Pancreas (tissue), 10 donors: ENCODE results near the gene SDCBP2. TPM values are rescaled to one million over a fixed set of nuclear protein-coding genes. Genes with fewer than 3 reads are reported as not detected.

ENCODE experiments used
- ATAC-seq, 4 donors: fragments of 200-7000 bp; cut with Tn5 transposase; one replicate each; pipeline versions ENCODE4 v1.8.0 to v1.9.1; 2020; ENCODE audit warnings: mild to moderate bottlenecking in 4 of 4, moderate library complexity in 4 of 4
- DNase-seq, 6 donors: peaks; one replicate each; pipeline ENCODE4 v3.0.0-alpha.2; 2020
- FAIRE-seq: peaks from 2 replicates; lab custom pipeline; 2012; peaks lifted over from hg19 to GRCh38; lab: Jason Lieb, UNC
- H3K27ac ChIP-seq, 4 donors: fragments of 200-600 bp; sonication (generic); 1 replicate in 3 of 4; 2 replicates in 1 of 4; pipeline versions ENCODE4 v1.5.0 to v1.8.0; 2020
- H3K27me3 ChIP-seq, 4 donors: fragments of 200-600 bp; one replicate each; pipeline ENCODE4 v1.8.0; 2021
- H3K36me3 ChIP-seq, 3 donors: fragments of 200-600 bp; sonication (generic) in 1 of 3; one replicate each; pipeline versions ENCODE4 v1.5.0 to v1.8.0; 2020 to 2021
- H3K4me1 ChIP-seq, 3 donors: fragments of 200-600 bp; one replicate each; pipeline ENCODE4 v1.8.0; 2021
- H3K4me3 ChIP-seq, 4 donors: fragments of 200-600 bp; sonication (generic) in 2 of 4; one replicate each; pipeline versions ENCODE4 v1.5.0 to v1.8.0; 2020 to 2021
- H3K9me3 ChIP-seq, 4 donors: fragments of 200-600 bp; one replicate each; pipeline ENCODE4 v1.8.0; 2021
- WGBS, 2 donors: extraction: QIAGEN DNeasy Blood & Tissue Kit; methylation state at CpG; one replicate each; pipeline ENCODE4 v1.1.7; 2013; 5-methylcytosine and 5-hydroxymethylcytosine counted together
- intact Hi-C, 3 donors: fragments of 100-400 bp; cut with DNase I; formaldehyde crosslinking; loops; one replicate each; pipeline versions ENCODE4 v1.11.1 to v1.14.2; 2022
- polyA plus RNA-seq, 2 donors: library from polyadenylated mRNA; stranded (reverse); fragments of 200-250 nt; gene quantifications; one replicate each; pipeline ENCODE4 v1.2.3, GENCODE V29; 2013
- total RNA-seq, 6 donors: library from RNA; stranded (reverse); fragmentation: NEBNext Ultra II Directional in 4 of 6; extraction: Animal tissue kit (Norgen Biotek cat#: 25700) in 4 of 6; gene quantifications; one replicate each; pipeline versions ENCODE4 v1.2.1 to v1.2.4, GENCODE V29; 2021 to 2023
- TF ChIP-seq, protein P1 (sequence below), 4 donors: fragments of 200-600 bp; sonication (generic) in 3 of 4; IDR thresholded peaks; one replicate each; pipeline versions ENCODE4 v1.5.0 to v1.8.0; 2021; ENCODE audit warnings: antibody characterized with exemption in 4 of 4
- donor health status: healthy with polysubstance abuse.
- donor health status: DM: no; HTN: no; CAD: no; lungs with moderate emphysema.
- donor health status: DM: no; HTN: no; CAD: no.
- donor health status: control.
- donor health status: control.
- donor health status: Bipolar disorder and iron deficiency.
- donor health status: DM: yes; HTN: yes; CAD: no.
- donor health status: DM: no; HTN: no; CAD: no.
- donor health status: DM: no; HTN: no; CAD: no.
- donor health status: DM: yes; HTN: yes; CAD: no.

The SDCBP2 gene
- total and polyA plus RNA-seq, 8 donors: 4.7 to 23.8 (median 12.0) TPM

DNA sequence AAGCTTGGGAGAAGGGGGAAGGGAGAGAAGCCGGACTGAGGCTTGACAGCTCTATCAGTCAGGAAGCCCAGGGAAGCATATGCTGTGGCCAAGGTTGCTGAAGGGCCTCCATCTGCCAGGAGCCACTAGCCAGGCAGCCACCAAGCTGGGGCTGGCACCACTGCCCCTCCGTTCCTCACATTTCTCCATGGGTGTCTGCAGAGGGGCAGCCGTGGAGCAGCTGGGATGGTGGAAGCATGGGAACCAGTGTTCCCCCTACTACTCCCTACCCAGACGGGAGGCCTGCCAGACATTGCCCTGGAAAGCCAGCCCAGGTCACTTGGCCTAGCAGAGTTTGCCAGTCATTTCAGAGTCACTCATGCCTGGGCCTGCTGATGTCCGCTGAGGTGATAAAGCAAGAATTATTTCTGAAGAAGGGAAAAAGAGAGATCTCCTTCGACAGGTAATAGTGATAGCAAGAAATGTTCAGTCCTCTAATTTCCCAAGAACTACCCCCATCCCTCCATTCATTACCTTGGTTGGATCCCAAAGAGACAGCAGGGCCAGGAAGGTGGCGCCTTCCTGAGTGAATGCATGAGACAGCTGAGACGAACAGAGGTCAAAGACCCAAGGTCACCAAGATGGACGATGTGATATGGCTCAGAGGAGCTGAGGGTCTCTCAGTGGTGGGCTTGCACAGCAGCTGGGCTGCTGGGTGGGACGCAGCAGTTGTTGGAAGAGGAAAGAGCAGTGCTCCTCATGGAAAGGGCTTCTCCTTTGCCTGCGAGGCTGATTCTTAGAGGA, 41.0 kb downstream of the SDCBP2 start:
- Histone ChIP-seq H3K27me3 (no peaks in the 10 kb centered on the region), H3K27ac (no peak overlapping the region), H3K36me3 (no peaks in the 10 kb centered on the region), H3K4me3 (no peak overlapping the region), H3K4me1 (no peaks in the 10 kb centered on the region), H3K9me3 (no peaks in the 10 kb centered on the region)
- ATAC-seq (no peak), FAIRE-seq (no peak), DNase-seq (no peak)
- intact Hi-C loops: no loop called here
- TF ChIP-seq, protein P1, sequence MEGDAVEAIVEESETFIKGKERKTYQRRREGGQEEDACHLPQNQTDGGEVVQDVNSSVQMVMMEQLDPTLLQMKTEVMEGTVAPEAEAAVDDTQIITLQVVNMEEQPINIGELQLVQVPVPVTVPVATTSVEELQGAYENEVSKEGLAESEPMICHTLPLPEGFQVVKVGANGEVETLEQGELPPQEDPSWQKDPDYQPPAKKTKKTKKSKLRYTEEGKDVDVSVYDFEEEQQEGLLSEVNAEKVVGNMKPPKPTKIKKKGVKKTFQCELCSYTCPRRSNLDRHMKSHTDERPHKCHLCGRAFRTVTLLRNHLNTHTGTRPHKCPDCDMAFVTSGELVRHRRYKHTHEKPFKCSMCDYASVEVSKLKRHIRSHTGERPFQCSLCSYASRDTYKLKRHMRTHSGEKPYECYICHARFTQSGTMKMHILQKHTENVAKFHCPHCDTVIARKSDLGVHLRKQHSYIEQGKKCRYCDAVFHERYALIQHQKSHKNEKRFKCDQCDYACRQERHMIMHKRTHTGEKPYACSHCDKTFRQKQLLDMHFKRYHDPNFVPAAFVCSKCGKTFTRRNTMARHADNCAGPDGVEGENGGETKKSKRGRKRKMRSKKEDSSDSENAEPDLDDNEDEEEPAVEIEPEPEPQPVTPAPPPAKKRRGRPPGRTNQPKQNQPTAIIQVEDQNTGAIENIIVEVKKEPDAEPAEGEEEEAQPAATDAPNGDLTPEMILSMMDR (IDR thresholded peaks at IDR 0.05): no peak
- WGBS, 2 donors: 83 to 87% methylated on average over 11 of the region's 11 CpGs

DNA sequence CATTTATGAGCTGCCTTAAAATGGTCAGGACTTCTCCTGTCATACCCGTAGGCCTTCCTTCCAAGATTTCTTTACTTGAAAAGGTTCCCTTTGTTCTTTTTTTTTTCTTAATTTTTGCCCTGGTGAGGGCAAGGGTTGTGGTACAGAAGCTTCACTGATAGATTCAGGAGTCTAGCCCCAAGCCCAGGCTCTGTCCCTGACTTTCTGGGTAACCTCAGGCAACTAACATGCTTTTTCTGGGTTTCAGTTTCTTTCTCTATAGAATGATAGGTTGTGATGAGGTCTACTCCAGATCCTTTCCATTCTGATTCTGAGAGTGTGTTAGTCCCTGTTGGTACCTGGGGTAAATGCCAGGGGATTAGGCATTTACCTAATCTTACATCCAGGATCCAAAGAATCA, 41.6 kb downstream of the SDCBP2 start:
- H3K4me1 ChIP-seq: peaks cover 0 to 2% (median 0%) of the 10 kb centered on the region in 3 donors
- no peak overlapping the region for H3K4me3 ChIP-seq
- intact Hi-C loops: no loop called here
- no peak for ATAC-seq
- WGBS, 2 donors: 78 to 93% methylated on average over 1 of the region's 1 CpG
- FAIRE-seq: no peak
- no peak for DNase-seq
- H3K36me3 ChIP-seq: no peaks in the 10 kb centered on the region
- no peaks in the 10 kb centered on the region for H3K27me3 ChIP-seq
- no peaks in the 10 kb centered on the region for H3K9me3 ChIP-seq
- no peak overlapping the region for H3K27ac ChIP-seq
- TF ChIP-seq, protein P1 (IDR thresholded peaks at IDR 0.05): no peak

DNA sequence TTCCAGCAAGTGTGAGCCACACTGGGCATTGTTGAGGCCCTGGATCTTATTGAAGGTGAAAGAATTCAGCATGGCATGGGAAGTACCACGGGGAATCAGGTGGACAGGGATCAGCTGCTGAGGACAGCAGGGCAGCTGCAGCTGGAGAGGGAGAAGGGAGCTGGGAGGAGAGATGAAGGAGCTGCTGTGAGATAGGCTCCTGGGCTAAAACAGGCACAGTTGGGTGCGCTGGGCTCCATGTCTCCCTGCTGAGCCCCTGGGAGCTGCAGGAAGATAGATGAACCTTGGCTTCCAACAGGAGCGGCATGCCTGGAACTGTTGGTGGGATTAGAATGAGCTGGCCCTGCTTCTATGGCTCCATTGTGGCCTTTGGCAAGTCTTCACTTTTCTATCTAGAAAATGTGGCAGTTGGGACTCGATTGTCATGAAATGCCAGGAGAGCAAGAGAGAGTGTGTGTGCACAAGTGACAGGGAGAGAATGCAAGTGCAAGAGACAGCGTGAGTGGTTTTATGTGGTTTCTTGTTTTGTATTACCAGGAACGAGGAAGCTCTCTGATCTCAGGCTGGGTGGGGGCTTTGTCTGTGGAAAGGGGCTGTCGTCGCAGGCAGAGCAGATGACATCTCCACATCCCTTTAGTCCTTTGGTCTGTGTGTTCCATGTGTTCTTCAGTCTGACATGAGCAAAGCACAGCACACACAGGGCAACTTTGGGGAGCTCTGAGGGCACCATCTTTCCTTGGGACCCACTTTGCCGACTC, 42.5 kb downstream of the SDCBP2 start:
- no peaks in the 10 kb centered on the region for H3K27me3 ChIP-seq
- DNase-seq (no peak), FAIRE-seq (no peak), ATAC-seq (no peak)
- no peaks in the 10 kb centered on the region for H3K9me3 ChIP-seq
- H3K27ac ChIP-seq: no peak overlapping the region
- no peak overlapping the region for H3K4me3 ChIP-seq
- WGBS, 2 donors: 88 to 93% methylated on average over 9 of the region's 9 CpGs
- TF ChIP-seq, protein P1 (IDR thresholded peaks at IDR 0.05): no peak
- H3K36me3 ChIP-seq: no peaks in the 10 kb centered on the region
- intact Hi-C loops: no loop called here
- H3K4me1 ChIP-seq: peaks cover 4 to 10% (median 8%) of the 10 kb centered on the region in 3 donors

DNA sequence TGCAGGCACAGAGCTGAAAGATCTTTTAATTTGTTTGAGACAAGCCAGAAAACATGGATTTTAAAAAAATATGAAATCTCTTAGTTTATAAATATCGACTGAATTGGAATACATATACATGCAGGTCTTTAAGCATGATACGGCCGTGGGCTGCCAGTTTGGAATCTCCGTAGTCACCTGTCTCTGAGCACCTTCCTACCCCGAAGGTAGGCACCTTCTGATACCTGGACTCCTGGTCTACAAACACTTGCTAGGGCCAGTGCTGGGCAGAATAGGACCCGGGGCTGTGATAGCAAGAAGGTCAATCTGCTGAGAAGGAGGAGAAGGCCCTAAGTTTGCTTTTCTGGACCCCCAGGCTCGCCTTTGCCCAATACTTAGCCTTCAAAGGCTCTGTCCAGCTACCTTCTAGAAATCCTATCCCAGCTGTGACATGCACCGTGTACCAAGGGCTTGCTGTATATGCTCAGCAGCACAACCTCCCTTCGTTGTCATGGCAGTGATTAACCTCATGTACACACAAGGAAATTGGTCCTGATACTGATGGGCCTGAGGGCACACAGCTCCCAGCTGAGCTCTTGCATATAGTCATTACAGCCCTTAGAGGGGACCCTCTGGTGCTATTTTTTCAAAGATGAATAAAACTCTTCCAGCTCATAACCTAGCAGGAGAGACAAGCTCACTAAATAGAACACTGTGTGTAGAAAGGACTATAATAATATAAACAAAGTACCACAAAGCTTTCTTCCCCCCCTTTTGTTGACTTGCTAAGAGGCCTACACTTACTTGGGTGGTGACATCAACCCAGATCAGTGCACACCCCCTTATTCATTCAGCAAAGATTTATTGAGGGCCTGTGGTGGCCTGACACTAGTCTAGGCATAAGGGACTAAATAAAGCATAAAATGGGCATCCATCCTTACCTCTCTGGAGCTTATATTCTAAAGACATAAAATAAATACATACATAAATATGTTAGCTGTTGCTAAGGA, 45.1 kb downstream of the SDCBP2 start:
- H3K4me1 ChIP-seq: peaks cover 7 to 22% (median 12%) of the 10 kb centered on the region in 3 donors
- H3K27ac ChIP-seq: no peak overlapping the region
- H3K27me3 ChIP-seq: no peaks in the 10 kb centered on the region
- no peak for ATAC-seq
- FAIRE-seq: no peak
- no peak for DNase-seq
- WGBS, 2 donors: 76 to 85% methylated on average over 9 of the region's 9 CpGs
- H3K4me3 ChIP-seq: no peak overlapping the region
- intact Hi-C loops: no loop called here
- TF ChIP-seq, protein P1 (IDR thresholded peaks at IDR 0.05): no peak
- no peaks in the 10 kb centered on the region for H3K36me3 ChIP-seq
- H3K9me3 ChIP-seq: no peaks in the 10 kb centered on the region
